Measurements from ENCODE around the gene WDFY3. TPM values are rescaled to one million over a fixed set of nuclear protein-coding genes. Genes with fewer than 3 reads are reported as not detected.
"Not testable (repeated sequence)": the region's sequence is repeated elsewhere in the genome, so short reads cannot be mapped to it uniquely, and the experiment has no call there.

The WDFY3 gene
- total RNA-seq, 1 donor: 12.9 TPM

DNA sequence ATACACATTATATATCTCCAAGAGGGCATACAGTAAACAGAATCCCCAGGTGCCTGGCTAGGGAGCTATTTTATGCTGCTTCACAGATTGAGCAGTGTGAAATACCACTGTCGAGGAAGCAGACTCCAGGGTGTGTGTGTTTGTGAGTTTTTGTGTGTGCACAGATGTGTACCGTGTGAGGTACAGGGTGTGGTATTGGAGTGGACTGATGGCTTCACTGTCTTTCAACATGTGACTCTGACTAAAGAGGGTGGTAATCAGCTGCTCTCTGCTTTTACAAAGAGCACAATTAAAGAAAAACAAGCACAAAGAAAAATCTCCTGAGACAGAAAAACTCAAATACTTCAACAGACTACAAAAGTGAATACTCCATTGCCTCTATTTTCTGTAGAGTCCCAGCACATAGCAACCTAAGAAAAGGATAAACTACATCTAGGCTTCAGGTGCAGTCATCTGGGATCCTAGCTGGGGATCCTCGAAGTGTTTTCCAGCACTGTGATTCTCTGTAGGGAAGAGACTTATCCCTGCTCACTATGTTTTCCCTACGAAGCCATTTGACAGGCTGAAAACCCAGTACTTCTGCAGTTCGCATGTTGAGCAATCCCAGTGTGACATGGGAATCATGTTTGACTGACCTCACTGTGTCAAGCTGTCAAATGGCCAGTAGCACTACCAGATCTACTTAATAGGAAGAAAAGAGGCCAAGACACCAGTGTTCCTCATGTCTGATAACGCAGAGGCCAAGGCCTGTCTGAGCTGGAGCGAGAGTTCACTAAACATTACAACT lies 283.2 kb downstream of the WDFY3 start:
- DNase-seq (ENCODE audit: low read depth in 2 of 3, low spot score in 2 of 3): no peak

DNA sequence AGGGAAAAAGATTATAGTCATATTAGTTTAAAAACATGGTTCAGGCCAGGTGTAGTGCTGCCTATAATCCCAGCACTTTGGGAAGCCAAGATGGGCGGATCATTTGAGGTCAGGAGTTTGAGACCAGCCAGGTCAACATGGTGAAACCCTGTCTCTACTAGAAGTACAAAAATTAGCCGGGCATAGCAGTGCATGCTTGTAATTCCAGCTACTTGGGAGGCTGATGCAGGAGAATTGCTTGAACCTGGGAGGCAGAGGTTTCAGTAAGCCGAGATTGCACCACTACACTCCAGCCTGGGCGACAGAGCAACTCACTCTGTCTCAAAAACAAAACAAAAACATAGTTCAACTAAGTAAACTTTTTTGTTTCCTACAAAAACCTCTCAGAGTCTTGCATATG lies 283.8 kb downstream of the WDFY3 start:
- not testable (repeated sequence) for DNase-seq (ENCODE audit: low read depth in 2 of 3, low spot score in 2 of 3)

DNA sequence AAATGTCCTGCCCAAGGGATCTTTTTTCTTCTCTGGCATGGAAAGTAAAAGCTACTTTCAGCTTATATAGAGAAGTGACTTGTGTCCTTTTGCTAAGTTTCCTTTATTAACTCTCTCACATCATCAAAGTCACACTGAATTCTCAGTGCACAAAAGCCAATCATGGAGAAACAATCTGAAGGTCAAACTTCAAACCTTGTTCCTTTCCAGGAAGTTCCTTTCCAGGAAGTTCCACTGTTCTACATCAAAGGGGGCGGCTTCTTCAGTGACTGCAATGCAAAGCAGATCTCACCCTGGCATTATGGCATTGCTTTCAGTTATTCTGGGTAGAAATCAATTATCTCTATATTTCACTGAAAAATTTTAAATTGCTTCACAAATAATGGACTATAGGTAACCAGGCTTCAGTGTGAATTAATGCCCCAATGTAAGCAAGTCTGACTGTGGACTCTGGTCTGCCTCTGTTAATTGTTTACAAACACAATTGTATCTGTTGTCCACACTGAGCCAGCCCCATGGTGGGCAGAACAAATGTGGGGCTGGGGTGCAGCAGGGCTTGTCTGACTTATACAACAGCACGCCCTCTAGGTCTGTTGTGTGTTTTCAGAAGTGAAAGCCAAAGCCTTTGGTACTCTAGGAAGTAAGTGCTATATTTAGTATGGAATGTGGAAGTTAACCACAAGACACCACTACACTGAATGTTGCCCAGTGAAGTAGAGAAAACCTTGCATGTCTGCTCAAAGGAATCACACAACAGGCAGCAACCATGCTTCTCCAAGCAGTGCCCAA lies 284.8 kb downstream of the WDFY3 start:
- DNase-seq (ENCODE audit: low read depth in 2 of 3, low spot score in 2 of 3): peak in 1 of 3 donors; percentile 6

DNA sequence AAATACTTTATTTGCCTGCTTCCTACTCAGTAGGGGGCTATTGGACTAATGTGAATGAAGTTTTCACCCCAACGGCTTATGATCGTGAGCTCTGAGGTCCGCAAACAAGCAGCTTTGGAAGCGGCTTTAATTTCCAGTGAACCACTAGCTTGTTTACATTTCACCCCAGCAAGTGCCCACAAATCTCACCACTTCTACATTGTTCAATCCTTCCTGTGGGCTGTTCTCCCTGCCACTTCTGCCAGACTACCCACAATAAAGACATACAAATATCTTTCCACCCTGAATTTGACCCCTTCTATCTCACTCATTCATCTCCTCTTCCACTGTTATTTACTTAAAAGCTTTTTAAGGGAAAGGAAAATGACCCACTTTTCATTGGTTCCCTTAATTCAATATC lies 285.5 kb downstream of the WDFY3 start:
- no peak for DNase-seq (ENCODE audit: low read depth in 2 of 3, low spot score in 2 of 3)

DNA sequence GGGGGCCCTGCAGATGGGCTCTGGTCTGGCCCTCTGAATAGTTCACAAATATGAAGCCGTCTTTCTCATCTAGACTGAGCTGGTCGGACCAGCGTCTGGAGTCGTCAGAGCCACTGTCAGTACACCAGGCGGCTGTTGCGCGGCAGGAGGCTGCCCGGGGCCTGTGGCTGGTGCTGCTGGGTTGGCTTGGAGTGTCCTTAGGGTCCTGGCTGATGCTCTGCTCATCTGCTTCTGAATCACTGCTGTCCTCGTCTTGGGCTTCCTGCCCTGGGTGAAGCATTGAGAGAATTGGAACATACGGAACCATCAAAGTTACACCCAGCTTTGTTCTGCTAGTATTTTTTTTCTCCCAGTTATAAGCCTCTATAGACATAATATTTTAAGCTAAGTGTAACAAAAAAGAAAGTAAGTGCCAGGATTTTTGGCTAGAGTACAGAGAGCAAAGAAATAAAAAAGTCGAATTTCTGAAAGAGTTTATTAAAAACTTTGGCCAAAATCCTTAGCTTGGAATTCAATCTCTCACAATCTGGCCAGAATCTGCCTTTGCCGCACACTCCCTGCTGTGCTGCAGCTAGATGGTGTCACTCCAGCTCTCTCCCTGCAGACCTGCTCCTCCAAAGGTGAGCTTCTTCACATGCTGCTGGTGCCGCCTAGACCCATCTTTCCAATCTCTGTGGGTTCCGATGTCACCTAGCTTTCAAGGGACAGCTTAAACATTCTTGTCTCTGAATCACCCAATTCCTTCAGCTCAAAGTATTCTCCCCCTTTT lies 287.3 kb downstream of the WDFY3 start:
- no peak for DNase-seq (ENCODE audit: low read depth in 2 of 3, low spot score in 2 of 3)

DNA sequence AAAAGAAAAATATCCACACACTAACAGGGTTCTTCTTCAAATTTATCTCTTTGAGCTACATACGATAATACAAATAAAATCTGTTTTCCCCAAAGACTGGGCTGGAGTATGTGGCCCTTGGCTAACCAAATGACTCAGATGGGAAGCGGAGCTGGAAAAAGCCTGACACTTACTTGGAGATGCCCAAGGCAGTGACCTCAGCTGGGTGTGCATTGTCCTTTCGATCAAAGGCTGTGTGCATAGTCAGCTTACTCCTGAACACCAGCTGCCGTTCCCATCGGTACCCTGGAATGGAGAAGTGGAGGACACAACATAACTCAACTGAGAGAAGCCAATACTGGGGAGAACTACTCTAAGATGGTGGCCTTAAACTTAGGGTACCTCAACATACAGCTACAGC lies 288.5 kb downstream of the WDFY3 start:
- no peak for DNase-seq (ENCODE audit: low read depth in 2 of 3, low spot score in 2 of 3)

DNA sequence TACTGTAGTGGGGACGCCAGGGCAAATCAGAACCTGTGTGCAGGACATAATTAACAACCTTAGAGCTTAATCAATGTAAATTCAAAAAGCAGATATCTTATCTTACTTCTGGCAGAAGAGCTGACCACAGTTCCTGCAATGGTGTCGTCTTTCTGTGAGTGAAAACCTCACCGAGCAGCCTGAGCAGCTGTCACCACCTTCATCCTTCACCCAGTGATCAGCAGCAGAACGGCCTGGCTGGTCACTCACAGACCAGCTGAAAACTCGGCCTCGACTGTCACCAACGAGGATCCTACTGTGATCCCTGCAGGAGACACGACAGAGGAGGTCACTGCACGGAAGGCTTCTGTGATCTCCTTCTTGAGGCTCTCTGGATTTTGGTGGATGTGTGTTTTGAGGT lies 289.4 kb downstream of the WDFY3 start:
- DNase-seq (ENCODE audit: low read depth in 2 of 3, low spot score in 2 of 3): no peak

DNA sequence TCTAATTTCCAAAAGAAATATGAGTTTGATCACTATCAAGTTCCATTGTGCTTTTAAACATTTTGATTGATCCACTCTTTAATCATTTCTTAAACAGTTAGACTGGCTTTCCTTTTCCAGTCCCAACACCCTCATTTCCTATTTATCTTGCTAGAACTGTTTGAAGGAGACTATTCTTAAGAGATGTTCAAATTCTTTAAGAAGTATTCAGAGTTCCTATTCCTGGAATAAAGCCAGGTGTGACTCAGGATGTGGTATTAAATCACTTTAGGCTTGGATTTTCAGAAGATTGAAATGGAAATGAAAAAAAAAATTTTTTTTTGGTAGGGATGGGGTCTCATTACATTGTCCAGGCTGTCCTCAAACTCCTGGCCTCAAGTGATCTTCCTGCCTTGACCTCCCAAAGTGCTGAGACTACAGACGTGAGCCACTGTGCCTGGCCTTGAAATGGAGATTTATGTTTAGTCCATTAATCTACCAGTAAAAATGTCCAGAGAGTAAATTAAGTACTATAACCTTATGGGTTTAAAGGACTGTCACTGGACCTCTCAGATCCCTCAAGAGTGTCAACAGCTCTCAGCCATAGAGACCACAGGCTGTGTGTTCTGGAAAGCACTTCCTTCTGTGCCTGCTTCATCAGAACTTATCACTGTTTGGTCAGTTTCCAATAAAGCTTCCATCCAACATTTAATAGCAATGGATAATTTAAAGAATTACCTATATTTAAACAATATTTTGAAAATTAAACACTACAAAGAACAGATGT lies 292.8 kb downstream of the WDFY3 start:
- DNase-seq (ENCODE audit: low read depth in 2 of 3, low spot score in 2 of 3): no peak

DNA sequence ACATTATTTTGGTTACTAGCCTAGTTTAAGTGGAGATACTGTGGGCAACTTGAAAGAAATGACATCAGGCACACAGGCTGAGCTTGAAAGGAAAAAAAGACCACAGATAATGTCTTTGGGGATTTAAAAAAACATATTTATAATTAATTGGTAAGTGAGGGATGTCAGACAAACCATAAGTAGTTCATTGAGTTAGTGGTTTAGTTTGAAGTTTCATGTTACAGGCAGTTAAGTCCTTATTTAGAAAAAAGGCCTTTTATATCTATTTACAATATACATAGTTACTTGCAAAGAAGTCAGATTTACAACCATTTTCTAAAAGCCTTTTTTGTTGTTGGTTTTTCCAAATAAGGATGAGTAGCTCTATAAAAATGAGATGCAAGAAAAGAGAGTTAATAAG lies 294.3 kb downstream of the WDFY3 start:
- no peak for DNase-seq (ENCODE audit: low read depth in 2 of 3, low spot score in 2 of 3)

DNA sequence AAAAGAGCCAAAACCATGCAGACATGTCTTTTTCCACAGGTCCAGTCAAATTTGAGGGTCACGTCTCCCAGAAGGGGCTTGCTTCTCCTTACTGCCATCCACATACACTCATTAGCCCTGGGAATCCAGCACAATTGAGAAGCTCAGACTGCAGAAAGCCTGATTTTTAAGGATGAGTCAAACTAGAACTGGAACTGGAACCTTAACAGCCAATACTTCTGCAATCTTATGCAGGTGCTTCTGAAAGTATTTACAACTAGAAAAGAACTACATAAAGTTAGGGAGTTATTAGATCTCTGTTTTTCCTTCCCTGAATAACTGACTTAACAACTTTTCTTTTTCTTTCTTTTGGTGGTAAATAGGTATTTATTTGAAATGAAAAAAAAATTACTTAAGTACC lies 297.3 kb downstream of the WDFY3 start:
- no peak for DNase-seq (ENCODE audit: low read depth in 2 of 3, low spot score in 2 of 3)

DNA sequence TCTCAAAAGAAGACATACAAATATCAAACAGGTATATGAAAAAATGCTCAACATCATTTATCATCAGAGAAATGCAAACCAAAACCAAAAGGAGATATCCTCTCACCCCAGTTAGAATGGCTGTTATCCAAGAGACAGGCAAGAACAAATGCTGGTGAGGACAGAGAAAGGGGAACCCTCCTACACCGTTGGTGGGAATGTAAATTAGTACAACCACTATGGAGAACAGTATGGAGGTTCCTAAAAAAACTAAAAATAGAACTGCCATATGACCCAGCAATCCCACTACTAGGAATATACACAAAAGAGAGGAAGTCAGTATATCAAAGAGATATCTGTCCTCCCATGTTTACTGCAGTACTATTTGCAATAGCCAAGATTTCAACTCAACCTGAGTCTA lies 300.1 kb downstream of the WDFY3 start:
- DNase-seq (ENCODE audit: low read depth in 2 of 3, low spot score in 2 of 3): no peak

DNA sequence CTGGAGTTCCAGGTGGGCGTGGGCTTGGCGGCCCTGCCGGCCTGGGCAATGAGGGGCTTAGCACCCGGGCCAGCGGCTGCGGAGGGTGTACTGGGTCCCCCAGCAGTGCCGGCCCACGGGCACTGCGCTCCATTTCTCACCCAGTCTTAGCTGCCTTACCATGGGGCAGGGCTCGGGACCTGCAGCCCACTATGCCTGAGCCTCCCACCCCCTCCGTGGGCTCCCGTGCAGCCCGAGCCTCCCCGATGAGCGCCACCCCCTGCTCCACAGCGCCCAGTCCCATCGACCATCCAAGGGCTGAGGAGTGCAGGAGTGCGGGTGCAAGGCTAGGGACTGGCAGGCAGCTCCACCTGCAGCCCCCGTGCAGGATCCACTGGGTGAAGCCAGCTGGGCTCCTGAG lies 301.7 kb downstream of the WDFY3 start:
- DNase-seq (ENCODE audit: low read depth in 2 of 3, low spot score in 2 of 3): not testable (repeated sequence)

DNA sequence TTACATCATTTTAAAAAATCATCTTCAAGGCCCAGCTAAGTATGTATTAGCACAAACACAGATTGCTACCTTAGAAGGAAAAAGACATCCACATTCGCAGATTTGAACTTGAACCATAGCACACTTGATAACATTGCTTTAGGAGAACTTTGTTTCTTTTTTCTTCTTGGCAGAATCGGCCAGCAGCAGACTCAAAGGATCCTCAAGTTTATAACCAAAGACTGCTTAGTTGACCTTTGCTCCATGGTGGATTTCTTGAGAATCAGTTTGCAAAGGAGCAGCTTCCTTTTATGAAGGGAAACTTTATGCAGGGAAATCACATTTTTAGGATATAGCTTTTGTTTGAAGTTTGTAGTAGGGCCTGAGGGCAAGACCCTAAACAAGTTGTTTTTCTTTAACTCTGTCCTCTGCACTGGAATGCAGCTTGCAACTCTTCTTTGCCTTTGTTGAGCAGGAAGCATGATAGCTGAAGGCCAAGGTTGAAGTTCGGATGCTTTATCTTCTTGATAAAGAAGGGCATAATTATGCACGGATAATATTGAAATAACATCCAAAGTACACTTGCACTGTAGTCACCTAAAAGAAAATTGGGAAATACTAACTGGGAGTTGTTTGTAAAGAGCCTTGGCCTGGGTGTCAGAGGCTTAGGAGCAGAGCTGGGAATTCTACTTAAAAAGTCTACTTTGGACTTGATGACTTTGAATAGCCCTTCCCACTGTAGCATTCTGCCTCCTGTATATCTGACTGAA lies 305.1 kb downstream of the WDFY3 start:
- no peak for DNase-seq (ENCODE audit: low read depth in 2 of 3, low spot score in 2 of 3)

DNA sequence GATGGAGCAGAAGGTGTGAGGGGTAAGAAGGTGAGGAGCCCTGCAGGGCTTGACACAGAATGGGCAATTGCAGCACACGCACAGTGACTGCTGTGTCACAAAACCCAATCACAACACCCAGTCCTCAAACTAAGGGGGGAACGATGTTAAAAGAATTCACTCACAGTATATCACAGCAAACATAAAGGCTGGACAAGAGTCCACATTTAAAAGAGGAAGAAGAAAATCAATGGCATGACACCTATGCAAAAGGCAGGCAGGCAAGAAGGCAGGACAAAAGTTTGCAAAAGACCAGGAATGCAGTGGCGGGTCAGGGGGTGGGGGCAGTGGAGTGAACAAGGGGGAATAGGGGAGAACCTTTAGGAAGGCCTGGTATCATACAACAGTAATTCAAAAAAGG lies 305.9 kb downstream of the WDFY3 start:
- no peak for DNase-seq (ENCODE audit: low read depth in 2 of 3, low spot score in 2 of 3)

DNA sequence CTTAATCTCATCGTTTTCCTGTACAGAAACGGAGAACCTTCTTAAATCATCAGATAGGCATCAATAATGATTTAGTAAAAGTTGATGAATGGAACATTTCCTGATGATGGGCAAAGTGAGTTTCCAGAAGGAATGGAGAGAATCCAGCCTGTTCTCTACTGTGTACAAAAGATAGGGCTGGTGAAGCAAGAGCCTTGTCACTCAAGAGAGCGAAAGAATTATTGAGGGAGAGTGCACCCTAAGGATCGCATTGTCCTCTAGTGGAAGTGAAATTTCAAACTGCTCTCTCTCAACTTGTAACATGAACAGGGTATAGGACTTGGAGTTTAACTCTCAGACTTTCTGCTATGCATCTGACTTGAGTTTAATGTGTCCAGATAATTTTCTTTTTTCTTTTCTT lies 314.0 kb downstream of the WDFY3 start:
- no peak for DNase-seq (ENCODE audit: low read depth in 2 of 3, low spot score in 2 of 3)

DNA sequence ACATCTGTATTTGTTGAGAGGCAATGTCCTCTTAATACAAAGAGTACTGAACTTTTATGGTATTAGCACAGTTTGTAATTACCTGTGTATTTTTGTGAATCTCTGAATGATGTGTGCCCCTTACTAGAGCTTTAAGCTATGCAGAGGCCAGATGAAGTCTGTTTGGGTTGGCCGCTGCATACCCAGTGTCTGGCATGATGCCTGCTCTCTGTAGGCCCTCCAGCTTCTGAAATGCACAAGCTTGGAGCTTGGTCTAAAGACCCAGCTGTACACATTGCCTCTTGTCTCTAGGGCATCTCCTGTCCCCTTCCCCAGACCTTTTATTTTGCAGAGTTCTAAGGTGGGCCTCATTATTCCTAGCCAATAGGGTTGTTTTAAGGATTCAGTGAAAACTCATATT lies 315.0 kb downstream of the WDFY3 start:
- DNase-seq (ENCODE audit: low read depth in 2 of 3, low spot score in 2 of 3): no peak

DNA sequence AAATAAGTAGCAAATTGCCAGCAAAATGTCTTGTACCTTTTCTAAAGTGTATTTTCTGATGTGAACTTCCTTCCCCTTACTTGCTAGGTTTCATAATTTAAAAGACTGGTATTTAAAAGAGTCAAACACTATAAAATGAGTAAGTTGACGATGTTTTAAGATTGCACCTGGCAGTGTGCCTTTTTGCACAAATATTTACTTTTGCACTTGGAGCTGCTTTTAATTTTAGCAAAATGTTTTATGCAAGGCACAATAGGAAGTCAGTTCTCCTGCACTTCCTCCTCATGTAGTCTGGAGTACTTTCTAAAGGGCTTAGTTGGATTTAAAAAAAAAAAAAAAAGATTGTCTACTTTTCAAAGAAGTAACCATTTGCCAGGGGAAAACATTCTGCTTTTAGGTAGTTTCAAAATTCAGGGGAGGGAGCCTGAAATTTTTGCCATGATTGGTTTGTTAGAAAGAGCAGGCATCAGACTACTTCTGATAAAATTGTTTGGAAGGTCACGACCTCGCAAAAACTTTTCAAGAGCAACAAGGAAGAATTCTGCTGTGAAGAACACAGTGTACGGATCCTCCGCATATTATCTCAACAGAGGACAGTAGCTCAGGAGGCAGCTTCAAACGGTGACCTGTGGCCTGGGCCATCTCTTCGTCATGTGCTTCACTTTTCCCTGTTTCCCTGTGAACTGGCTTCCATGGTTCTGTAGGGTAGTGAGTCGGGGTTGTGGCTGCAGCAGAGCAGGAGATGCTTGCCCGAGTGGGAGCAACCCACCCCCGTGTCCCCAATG lies 317.4 kb downstream of the WDFY3 start:
- DNase-seq (ENCODE audit: low read depth in 2 of 3, low spot score in 2 of 3): no peak

DNA sequence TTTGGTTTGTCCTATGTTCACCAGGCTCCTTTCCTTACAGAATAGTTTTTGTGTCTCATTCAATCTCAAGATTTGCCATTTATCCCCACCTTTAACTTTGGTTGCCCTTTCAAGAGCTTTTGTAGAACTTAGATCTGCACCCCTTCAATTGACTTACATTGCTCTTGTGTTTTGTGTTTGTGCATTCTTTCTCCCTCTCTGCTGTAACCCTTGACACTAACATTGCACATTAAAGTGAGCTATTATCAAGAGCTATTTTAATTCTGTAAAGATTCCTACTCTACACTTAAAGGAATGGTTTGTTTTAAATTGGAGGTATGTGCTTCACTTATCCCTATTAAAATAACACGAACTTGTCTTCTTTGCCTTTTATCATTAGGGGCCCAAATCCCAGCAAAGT lies 318.3 kb downstream of the WDFY3 start:
- no peak for DNase-seq (ENCODE audit: low read depth in 2 of 3, low spot score in 2 of 3)

DNA sequence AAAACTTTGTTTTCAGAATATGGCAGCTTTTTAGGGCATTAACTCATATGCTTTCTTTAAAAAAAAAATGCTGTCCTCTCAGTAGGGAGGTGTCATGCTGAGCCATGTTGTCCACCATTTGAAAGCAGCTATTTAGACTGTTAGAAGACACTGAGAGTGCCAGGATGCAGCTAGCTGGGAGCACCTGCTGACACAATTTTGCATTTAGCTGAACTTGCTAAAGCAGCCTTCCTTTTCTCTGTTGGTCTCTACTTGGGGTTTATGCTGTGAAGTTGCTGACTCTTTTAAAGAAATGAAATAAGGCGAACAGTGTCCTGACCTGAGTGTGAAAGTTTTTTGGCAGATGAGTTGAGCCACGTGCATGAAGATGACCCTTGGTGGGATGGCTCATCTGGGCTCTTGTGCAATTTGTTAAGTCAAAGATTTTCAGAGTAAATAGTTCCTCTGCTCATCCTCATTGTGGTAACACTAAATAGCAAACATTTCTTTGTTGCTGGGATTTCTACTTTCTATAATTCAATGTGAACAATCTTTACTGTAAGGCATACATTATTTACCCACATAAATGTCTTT lies 319.1 kb downstream of the WDFY3 start:
- no peak for DNase-seq (ENCODE audit: low read depth in 2 of 3, low spot score in 2 of 3)

Data from hematopoietic multipotent progenitor cell (in vitro differentiated cells).